ENCODE data around the gene TM4SF1.
"Not testable (repeated sequence)": the region's sequence is repeated elsewhere in the genome, so short reads cannot be mapped to it uniquely, and the experiment has no call there.

The TM4SF1 gene

GRCh38 chr3:149395107-149396089, 17.9 kb upstream of the TM4SF1 start:
- DNase-seq = peak in 1 of 56 donors; percentile 13

- peak in 29 of 56 donors; percentile 0 to 65 (median 14) for DNase-seq
Measured at GRCh38 chr3:149393345-149394160, 16.1 kb upstream of the TM4SF1 start.

GRCh38 chr3:149391960-149392359, 14.5 kb upstream of the TM4SF1 start:
- DNase-seq = no peak

GRCh38 chr3:149390772-149391212, 13.3 kb upstream of the TM4SF1 start:
- no peak for DNase-seq

GRCh38 chr3:149390294-149390693, 12.8 kb upstream of the TM4SF1 start:
- no peak for DNase-seq

GRCh38 chr3:149388531-149389417, 11.3 kb upstream of the TM4SF1 start:
- DNase-seq = no peak

- DNase-seq = no peak
Measured at GRCh38 chr3:149388001-149388440, 10.6 kb upstream of the TM4SF1 start.

GRCh38 chr3:149386299-149386606, 8.8 kb upstream of the TM4SF1 start:
- DNase-seq = no peak

- DNase-seq = no peak
Measured at GRCh38 chr3:149385617-149386298, 8.3 kb upstream of the TM4SF1 start.

GRCh38 chr3:149384911-149385321, 7.5 kb upstream of the TM4SF1 start:
- no peak for DNase-seq

- DNase-seq = no peak
Measured at GRCh38 chr3:149384167-149384566, 6.7 kb upstream of the TM4SF1 start.

GRCh38 chr3:149383703-149384102, 6.3 kb upstream of the TM4SF1 start:
- no peak for DNase-seq

GRCh38 chr3:149382518-149382917, 5.1 kb upstream of the TM4SF1 start:
- no peak for DNase-seq

- no peak for DNase-seq
Measured at GRCh38 chr3:149382101-149382467, 4.6 kb upstream of the TM4SF1 start.

- DNase-seq = no peak
Measured at GRCh38 chr3:149381173-149382100, 4.0 kb upstream of the TM4SF1 start.

- not testable (repeated sequence) for DNase-seq
Measured at GRCh38 chr3:149380220-149380619, 2.8 kb upstream of the TM4SF1 start.

GRCh38 chr3:149378478-149379309, 1.2 kb upstream of the TM4SF1 start:
- no peak for DNase-seq

GRCh38 chr3:149376718-149377407, 586 bp downstream of the TM4SF1 start:
- DNase-seq = no peak
